ENCODE measurements around the gene AGAP1. TPM values are rescaled to one million over a fixed set of nuclear protein-coding genes. Genes with fewer than 3 reads are reported as not detected.

Gene AGAP1
- total and polyA plus RNA-seq, 9 donors: 5.7 to 32.2 (median 20.2) TPM

DNA sequence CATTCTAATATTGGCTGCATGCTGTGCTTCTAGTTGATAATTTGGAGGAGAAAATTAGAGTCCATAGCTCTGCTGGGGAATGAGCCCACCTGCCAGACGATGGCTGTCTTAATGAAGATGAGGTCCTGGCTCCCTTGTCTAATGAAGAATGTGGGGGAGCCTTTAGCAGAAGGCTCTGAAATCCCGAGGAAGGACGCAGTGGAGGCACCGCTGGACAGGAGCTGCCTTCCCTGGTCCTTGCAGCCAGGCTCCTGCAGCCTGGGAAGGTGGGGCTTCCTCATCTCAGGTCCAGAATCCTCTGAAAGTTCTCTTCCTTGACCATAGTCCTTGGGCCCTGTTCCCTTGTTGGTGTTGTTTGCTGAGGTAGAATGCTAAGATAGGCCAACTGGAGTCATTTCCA is 208.3 kb downstream of the AGAP1 start:
- Histone ChIP-seq H3K4me3 (no peak overlapping the region), H3K27me3 (no peaks in the 10 kb centered on the region), H3K4me1 (ENCODE audit: insufficient read depth) (peaks cover 1% of the 10 kb centered on the region), H3K27ac (no peak overlapping the region), H3K36me3 (no peaks in the 10 kb centered on the region), H3K9me3 (no peaks in the 10 kb centered on the region)
- 57 to 88% (median 60%) methylated on average over 4 of the region's 4 CpGs for WGBS, 3 donors
- no peak for DNase-seq
- TF ChIP-seq POLR2A (IDR thresholded peaks at IDR 0.05) (no peak), EP300 (IDR thresholded peaks at IDR 0.05) (no peak)
- TF ChIP-seq, protein P1, sequence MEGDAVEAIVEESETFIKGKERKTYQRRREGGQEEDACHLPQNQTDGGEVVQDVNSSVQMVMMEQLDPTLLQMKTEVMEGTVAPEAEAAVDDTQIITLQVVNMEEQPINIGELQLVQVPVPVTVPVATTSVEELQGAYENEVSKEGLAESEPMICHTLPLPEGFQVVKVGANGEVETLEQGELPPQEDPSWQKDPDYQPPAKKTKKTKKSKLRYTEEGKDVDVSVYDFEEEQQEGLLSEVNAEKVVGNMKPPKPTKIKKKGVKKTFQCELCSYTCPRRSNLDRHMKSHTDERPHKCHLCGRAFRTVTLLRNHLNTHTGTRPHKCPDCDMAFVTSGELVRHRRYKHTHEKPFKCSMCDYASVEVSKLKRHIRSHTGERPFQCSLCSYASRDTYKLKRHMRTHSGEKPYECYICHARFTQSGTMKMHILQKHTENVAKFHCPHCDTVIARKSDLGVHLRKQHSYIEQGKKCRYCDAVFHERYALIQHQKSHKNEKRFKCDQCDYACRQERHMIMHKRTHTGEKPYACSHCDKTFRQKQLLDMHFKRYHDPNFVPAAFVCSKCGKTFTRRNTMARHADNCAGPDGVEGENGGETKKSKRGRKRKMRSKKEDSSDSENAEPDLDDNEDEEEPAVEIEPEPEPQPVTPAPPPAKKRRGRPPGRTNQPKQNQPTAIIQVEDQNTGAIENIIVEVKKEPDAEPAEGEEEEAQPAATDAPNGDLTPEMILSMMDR (IDR thresholded peaks at IDR 0.05): no peak
- intact Hi-C loops (cut with DNase I): no loop called here

DNA sequence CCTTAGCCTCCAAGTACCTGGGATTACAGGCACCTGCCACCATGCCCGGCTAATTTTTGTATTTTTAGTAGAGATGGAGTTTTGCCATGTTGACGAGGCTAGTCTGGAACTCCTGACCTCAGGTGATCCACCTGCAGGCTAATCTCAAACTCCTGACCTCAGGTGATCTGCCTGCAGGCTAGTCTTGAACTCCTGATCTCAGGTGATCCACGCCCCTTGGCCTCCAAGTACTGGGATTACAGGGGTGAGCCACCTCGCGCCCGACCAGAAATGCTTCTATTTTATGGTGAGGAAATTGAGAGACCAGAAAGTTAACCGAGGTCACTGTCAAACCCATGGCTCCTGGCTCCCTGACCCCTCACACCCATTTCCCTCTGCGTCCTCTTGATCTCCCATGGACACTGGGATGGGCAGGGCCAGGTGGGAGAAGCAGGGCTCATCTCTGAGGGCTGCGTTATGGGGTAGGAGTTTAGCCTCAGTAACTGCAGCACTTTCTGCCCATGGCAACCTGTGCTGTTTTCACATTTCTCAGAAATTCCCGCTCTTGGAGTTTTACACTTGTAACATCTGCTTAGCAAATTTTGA is 210.0 kb downstream of the AGAP1 start:
- no peak overlapping the region for H3K4me3 ChIP-seq
- H3K27ac ChIP-seq: no peak overlapping the region
- intact Hi-C loops (cut with DNase I): no loop called here
- no peaks in the 10 kb centered on the region for H3K36me3 ChIP-seq
- H3K4me1 ChIP-seq (ENCODE audit: insufficient read depth): peaks cover 1% of the 10 kb centered on the region
- no peaks in the 10 kb centered on the region for H3K27me3 ChIP-seq
- H3K9me3 ChIP-seq: no peaks in the 10 kb centered on the region
- TF ChIP-seq, protein P1 (IDR thresholded peaks at IDR 0.05): no peak
- TF ChIP-seq EP300 (IDR thresholded peaks at IDR 0.05): no peak
- TF ChIP-seq POLR2A (IDR thresholded peaks at IDR 0.05): no peak
- no peak for DNase-seq
- WGBS, 3 donors: 97 to 98% (median 97%) methylated on average over 10 of the region's 10 CpGs

DNA sequence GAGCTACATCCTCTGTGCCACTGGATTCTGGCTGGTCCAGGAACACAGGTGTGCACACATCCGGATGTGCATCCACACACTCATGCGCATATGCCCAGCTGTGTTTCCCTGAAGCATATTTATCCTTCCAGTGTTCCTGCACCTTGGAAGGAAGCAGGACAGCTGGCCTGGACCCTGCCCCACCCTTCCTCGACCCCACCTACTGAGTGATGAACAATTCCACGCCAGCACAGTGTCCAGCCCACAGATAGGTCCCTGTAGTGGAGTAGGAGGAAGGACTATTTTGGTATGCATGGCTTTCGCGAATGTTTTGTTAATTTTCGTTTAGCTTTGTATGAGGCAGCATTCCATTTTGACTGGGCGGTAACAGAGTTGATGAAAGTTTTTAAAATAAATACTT is 211.5 kb downstream of the AGAP1 start:
- no peak for DNase-seq
- Histone ChIP-seq H3K9me3 (no peaks in the 10 kb centered on the region), H3K36me3 (no peaks in the 10 kb centered on the region), H3K27me3 (no peaks in the 10 kb centered on the region), H3K27ac (no peak overlapping the region), H3K4me1 (ENCODE audit: insufficient read depth) (peaks cover 1% of the 10 kb centered on the region), H3K4me3 (no peak overlapping the region)
- 51 to 72% (median 68%) methylated on average over 8 of the region's 8 CpGs for WGBS, 3 donors
- TF ChIP-seq, protein P1 (IDR thresholded peaks at IDR 0.05): no peak
- TF ChIP-seq POLR2A (IDR thresholded peaks at IDR 0.05) (no peak), EP300 (IDR thresholded peaks at IDR 0.05) (no peak)
- intact Hi-C loops (cut with DNase I): no loop called here

DNA sequence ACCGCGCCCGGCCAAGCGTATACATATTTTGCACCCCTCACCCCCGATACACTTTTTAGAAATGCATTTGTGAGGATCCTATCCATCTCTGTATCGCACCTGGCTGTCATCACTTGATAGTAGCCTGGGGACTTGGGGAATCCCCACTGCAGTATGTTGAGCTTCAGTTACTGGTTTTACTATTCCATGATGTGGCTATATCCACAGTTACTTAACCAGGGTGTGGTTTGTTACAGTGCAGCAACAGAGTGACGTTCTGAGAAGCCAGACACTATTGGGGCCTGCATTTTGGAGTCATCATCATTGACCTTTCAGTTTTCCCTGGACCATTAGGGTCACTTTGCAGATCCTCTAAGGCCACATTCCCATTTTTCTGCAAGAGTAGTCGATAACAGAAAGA is 212.7 kb downstream of the AGAP1 start:
- no peak for DNase-seq
- WGBS, 3 donors: 96 to 98% (median 97%) methylated on average over 8 of the region's 8 CpGs
- intact Hi-C loops (cut with DNase I): no loop called here
- H3K36me3 ChIP-seq: no peaks in the 10 kb centered on the region
- H3K27me3 ChIP-seq: no peaks in the 10 kb centered on the region
- H3K4me3 ChIP-seq: no peak overlapping the region
- no peaks in the 10 kb centered on the region for H3K4me1 ChIP-seq (ENCODE audit: insufficient read depth)
- H3K9me3 ChIP-seq: no peaks in the 10 kb centered on the region
- TF ChIP-seq EP300 (IDR thresholded peaks at IDR 0.05) (no peak), POLR2A (IDR thresholded peaks at IDR 0.05) (no peak)
- TF ChIP-seq, protein P1 (IDR thresholded peaks at IDR 0.05): no peak
- no peak overlapping the region for H3K27ac ChIP-seq
